HepG2 (cell line): ENCODE data around the gene FGF3. TPM values are rescaled to one million over a fixed set of nuclear protein-coding genes. Genes with fewer than 3 reads are reported as not detected.

Source experiments
- ARID4A ChIP-seq: sonication (generic); formaldehyde crosslinking; IDR thresholded peaks from 2 replicates; pipeline ENCODE4 v1.5.0; 2020; ENCODE audit warnings: mild to moderate bottlenecking, missing genetic modification reagents, borderline replicate concordance
- ARNT ChIP-seq: fragments of 450-650 bp; IDR thresholded peaks from 2 replicates; pipeline ENCODE4 v1.6.1; 2017
- ATF6 ChIP-seq: sonication (generic); formaldehyde crosslinking; conservative IDR thresholded peaks from 2 replicates; pipeline ENCODE4 v1.4.0; 2020; ENCODE audit warnings: missing genetic modification reagents
- BCL3 ChIP-seq: sonication (generic); formaldehyde crosslinking; IDR thresholded peaks from 2 replicates; pipeline ENCODE4 v1.5.1; 2020; ENCODE audit warnings: mild to moderate bottlenecking, missing genetic modification reagents, moderate library complexity
- CBX2 ChIP-seq, 2 experiments: fragments of 200-600 bp in 1 of 2; sonication (generic); formaldehyde crosslinking in 1 of 2; IDR thresholded peaks; 2 replicates each; pipeline versions ENCODE4 v1.7.0 to v1.8.1; 2018 to 2022; ENCODE audit warnings: low read depth in 2 of 2, low read length in 1 of 2, mild to moderate bottlenecking in 1 of 2, missing genetic modification reagents in 1 of 2
- CCDC6 ChIP-seq: sonication (generic); formaldehyde crosslinking; IDR thresholded peaks from 2 replicates; pipeline ENCODE4 v1.8.1; 2022; ENCODE audit warnings: mild to moderate bottlenecking, missing genetic modification reagents, moderate library complexity
- HES4 ChIP-seq: sonication (generic); formaldehyde crosslinking; IDR thresholded peaks from 2 replicates; pipeline ENCODE4 v1.9.0; 2021; ENCODE audit warnings: mild to moderate bottlenecking, missing genetic modification reagents, borderline replicate concordance
- HNF4A ChIP-seq: sonication (generic); formaldehyde crosslinking; IDR thresholded peaks from 2 replicates; pipeline ENCODE4 v1.4.0; 2020; ENCODE audit warnings: missing genetic modification reagents
- MAZ ChIP-seq, 2 experiments: sonication (generic) in 1 of 2; formaldehyde crosslinking in 1 of 2; IDR thresholded peaks; 2 replicates each; pipeline versions ENCODE4 v1.5.0 to v1.6.1; 2012 to 2020; ENCODE audit warnings: low read depth in 2 of 2, mild to moderate bottlenecking in 2 of 2, borderline replicate concordance in 1 of 2, improper control_type of control experiment in 1 of 2, low read length in 1 of 2, missing genetic modification reagents in 1 of 2, moderate library complexity in 1 of 2
- NFKBIZ ChIP-seq: IDR thresholded peaks from 2 replicates; pipeline ENCODE4 v1.6.1; 2018; ENCODE audit warnings: missing genetic modification reagents, missing compliant biosample characterization
- POLR2AphosphoS5 ChIP-seq: IDR thresholded peaks from 2 replicates; pipeline ENCODE4 v1.6.1; 2012; ENCODE audit warnings: low read depth, low read length
- SMAD3 ChIP-seq: sonication (generic); formaldehyde crosslinking; IDR thresholded peaks from 2 replicates; pipeline ENCODE4 v1.4.0; 2020; ENCODE audit warnings: missing genetic modification reagents
- SOX6 ChIP-seq, 2 experiments: fragments of 450-650 bp in 1 of 2; sonication (generic) in 1 of 2; formaldehyde crosslinking in 1 of 2; IDR thresholded peaks; 2 replicates each; pipeline versions ENCODE4 v1.4.0 to v1.6.1; 2017 to 2020; ENCODE audit warnings: antibody characterized with exemption in 1 of 2, mild to moderate bottlenecking in 1 of 2, missing genetic modification reagents in 1 of 2
- TAF1 ChIP-seq: sonication (generic); formaldehyde crosslinking; IDR thresholded peaks from 2 replicates; pipeline ENCODE4 v1.4.0; 2020; ENCODE audit warnings: missing genetic modification reagents
- ZFX ChIP-seq: sonication (generic); formaldehyde crosslinking; IDR thresholded peaks from 2 replicates; pipeline ENCODE4 v1.4.0; 2020; ENCODE audit warnings: mild to moderate bottlenecking, low read depth, missing genetic modification reagents, moderate library complexity
- ZNF550 ChIP-seq: sonication (generic); formaldehyde crosslinking; IDR thresholded peaks from 2 replicates; pipeline ENCODE4 v1.4.0; 2020; ENCODE audit warnings: mild to moderate bottlenecking, missing genetic modification reagents, borderline replicate concordance
- ZNF562 ChIP-seq: sonication (generic); formaldehyde crosslinking; IDR thresholded peaks from 2 replicates; pipeline ENCODE4 v1.8.0; 2022; ENCODE audit warnings: missing genetic modification reagents, borderline replicate concordance
- polyA plus RNA-seq, 8 experiments: library from polyadenylated mRNA; depleted of rRNA in 3 of 8; stranded (reverse) in 7 of 8; unstranded in 1 of 8; fragments of >200 nt; fragmentation: Illumina TruSeq in 4 of 8; extraction: Trizol in 4 of 8; gene quantifications; 2 replicates each; pipeline versions ENCODE4 v1.2.1 to v1.2.3, GENCODE V29; 2011 to 2016; ENCODE audit warnings: low read depth in 4 of 8, missing spikeins in 1 of 8, mixed read lengths in 1 of 8; ENCODE audit not compliant: insufficient read depth in 1 of 8
- total RNA-seq, 5 experiments: library from RNA; depleted of rRNA; stranded (reverse); fragments of >200 nt; fragmentation: Illumina TruSeq; extraction: Trizol; gene quantifications; 2 replicates each; pipeline ENCODE4 v1.2.3, GENCODE V29; 2016; ENCODE audit warnings: low read depth in 1 of 5
- TF ChIP-seq, protein P1 (sequence below): sonication (generic); formaldehyde crosslinking; IDR thresholded peaks from 2 replicates; pipeline ENCODE4 v1.5.1; 2020; ENCODE audit warnings: mild to moderate bottlenecking, missing genetic modification reagents, moderate library complexity

The FGF3 gene
- total and polyA plus RNA-seq, 2 of the 13 experiments (the other 11 are each of a cell fraction or from before 2014, with no cell fraction given) = not detected

DNA sequence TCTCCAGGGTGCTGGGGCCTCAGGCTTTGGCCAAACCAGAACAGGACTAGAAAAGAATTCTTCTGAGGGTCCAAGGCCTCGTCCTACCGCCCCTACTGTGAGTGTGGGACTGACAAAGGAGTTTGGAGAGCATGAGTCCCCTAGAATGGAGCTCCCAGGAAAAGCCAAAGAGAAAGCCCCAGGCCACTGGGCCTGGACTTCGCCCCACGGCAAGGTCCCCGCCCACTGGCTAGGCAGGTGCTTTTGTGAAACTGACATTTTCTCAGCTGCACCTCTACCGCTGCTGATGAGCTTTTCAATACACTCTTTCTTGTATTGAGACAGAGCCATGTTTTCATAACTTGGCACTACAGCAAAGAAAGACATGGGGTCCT is 9.7 kb upstream of the FGF3 start (continued):
- no peak for TF ChIP-seq NFKBIZ
- TF ChIP-seq CBX2 (IDR thresholded peaks at IDR 0.05; ENCODE audit: low read depth, low read length) = no peak
- TF ChIP-seq CBX2 (CRISPR knock-in tag; IDR thresholded peaks at IDR 0.05; ENCODE audit: low read depth) = no peak
- no peak for TF ChIP-seq SOX6 (IDR thresholded peaks at IDR 0.05)
- TF ChIP-seq SOX6 (CRISPR knock-in tag; IDR thresholded peaks at IDR 0.05) = no peak
- no peak for TF ChIP-seq TAF1 (CRISPR knock-in tag)
- 0 out of 2 replicates have a peak, but pooled peaks have one; percentile 14 for TF ChIP-seq ZFX (CRISPR knock-in tag)
- no peak for TF ChIP-seq MAZ (IDR thresholded peaks at IDR 0.05; ENCODE audit: borderline replicate concordance, low read depth, low read length)
- no peak for TF ChIP-seq MAZ (CRISPR knock-in tag; IDR thresholded peaks at IDR 0.05; ENCODE audit: low read depth)
- no peak for TF ChIP-seq HES4 (CRISPR knock-in tag)
- TF ChIP-seq ZNF562 (CRISPR knock-in tag) = no peak
- TF ChIP-seq ATF6 = no peak
- 0 out of 2 replicates have a peak, but pooled peaks have one; percentile 38 for TF ChIP-seq BCL3
- no peak for TF ChIP-seq ARNT
- no peak for TF ChIP-seq POLR2AphosphoS5
- TF ChIP-seq SMAD3 = no peak
- TF ChIP-seq HNF4A (CRISPR knock-in tag) = peak; percentile 47
- no peak for TF ChIP-seq CCDC6 (CRISPR knock-in tag)
- TF ChIP-seq, protein P1, sequence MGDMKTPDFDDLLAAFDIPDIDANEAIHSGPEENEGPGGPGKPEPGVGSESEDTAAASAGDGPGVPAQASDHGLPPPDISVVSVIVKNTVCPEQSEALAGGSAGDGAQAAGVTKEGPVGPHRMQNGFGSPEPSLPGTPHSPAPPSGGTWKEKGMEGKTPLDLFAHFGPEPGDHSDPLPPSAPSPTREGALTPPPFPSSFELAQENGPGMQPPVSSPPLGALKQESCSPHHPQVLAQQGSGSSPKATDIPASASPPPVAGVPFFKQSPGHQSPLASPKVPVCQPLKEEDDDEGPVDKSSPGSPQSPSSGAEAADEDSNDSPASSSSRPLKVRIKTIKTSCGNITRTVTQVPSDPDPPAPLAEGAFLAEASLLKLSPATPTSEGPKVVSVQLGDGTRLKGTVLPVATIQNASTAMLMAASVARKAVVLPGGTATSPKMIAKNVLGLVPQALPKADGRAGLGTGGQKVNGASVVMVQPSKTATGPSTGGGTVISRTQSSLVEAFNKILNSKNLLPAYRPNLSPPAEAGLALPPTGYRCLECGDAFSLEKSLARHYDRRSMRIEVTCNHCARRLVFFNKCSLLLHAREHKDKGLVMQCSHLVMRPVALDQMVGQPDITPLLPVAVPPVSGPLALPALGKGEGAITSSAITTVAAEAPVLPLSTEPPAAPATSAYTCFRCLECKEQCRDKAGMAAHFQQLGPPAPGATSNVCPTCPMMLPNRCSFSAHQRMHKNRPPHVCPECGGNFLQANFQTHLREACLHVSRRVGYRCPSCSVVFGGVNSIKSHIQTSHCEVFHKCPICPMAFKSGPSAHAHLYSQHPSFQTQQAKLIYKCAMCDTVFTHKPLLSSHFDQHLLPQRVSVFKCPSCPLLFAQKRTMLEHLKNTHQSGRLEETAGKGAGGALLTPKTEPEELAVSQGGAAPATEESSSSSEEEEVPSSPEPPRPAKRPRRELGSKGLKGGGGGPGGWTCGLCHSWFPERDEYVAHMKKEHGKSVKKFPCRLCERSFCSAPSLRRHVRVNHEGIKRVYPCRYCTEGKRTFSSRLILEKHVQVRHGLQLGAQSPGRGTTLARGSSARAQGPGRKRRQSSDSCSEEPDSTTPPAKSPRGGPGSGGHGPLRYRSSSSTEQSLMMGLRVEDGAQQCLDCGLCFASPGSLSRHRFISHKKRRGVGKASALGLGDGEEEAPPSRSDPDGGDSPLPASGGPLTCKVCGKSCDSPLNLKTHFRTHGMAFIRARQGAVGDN (CRISPR knock-in tag) = peak; percentile 26; the same call in 1 of the 2 replicates
- TF ChIP-seq ZNF550 = no peak
- TF ChIP-seq ARID4A (CRISPR knock-in tag) = peak; percentile 15; the same call in 1 of the 2 replicates
